RPMI8226 (cell line): ENCODE results near the gene BORA.
"Not testable (repeated sequence)": the region's sequence is repeated elsewhere in the genome, so short reads cannot be mapped to it uniquely, and the experiment has no call there.

ENCODE experiments used
- DNase-seq: peaks from one replicate; pipeline ENCODE4 v3.0.0-alpha.2; 2015

Gene BORA

DNA sequence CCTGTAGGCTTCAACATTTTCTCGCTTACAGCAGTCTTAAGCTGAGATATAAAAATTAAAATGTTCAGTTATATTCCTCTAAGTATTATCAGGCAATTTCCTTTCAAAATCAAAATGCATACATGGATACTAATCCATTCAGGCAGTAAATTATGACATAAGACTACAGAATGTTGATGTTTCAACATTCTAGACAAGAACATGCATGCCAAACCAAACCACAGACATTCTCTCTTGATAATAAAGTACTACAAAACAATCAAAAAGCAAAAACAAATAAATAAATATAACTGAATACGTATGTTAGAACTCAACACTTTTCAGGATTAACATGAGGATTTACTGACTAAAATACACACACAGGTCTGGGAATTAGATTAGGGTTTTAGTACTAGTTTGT, 46.3 kb downstream of the BORA start:
- no peak for DNase-seq

DNA sequence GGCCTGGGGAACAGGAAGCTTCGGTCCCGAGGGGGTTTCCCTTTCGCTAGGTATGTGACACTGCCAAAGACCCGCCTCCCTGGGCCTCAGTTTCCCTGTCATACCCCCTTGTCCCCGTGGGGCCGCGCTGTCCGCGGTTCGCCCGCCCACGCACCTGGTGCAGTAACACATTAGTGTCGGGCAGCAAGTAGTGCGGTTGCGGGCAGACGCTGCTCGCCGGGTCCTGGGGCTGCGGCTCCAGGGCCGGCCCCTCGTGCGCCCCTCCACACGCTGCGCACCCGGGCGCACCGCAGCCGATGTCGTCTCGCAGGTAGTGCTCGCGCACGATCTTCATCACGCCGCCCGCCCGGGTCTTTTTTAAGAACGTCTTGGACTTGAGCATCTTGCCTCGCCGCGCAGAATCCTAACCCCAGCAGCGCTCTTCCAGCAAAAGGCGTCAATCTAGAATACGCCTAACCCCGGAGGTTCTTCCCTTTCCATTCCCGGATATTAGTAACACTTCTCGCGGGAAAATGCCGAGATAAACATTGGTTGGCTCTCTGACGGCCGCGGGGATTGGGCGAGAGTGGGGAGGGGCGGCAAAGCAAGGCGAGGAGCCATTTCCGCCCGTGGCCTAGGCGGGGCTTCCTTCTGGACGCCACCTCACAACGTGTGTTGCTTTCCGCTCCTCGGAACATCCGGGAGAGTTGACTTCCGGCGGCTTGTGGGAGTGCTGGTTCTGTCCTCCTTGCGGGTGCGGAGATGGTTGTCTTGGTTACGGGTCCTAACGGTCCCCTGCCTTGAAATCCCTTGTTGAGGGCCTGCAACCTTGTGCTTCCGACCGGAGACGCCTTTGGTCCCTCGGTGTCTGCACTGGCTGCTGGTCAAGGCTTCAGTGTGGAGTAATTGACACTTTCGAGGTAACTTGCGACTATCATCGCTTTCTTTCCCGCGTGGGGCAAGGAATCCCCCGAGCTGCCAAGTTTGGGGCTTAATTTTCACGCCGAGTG, 54.0 kb downstream of the BORA start, which contains the start of the genes DIS3 and PIBF1:
TSS of gene DIS3 (minus strand) at position 450 of the 989 bp plus-strand sequence. CDS start at position 382, 68 bp downstream.
TSS of gene PIBF1 (plus strand) at position 683 of the 989 bp plus-strand sequence. CDS start 1,337 bp downstream, outside the sequence.
- peak; percentile 97 for DNase-seq

DNA sequence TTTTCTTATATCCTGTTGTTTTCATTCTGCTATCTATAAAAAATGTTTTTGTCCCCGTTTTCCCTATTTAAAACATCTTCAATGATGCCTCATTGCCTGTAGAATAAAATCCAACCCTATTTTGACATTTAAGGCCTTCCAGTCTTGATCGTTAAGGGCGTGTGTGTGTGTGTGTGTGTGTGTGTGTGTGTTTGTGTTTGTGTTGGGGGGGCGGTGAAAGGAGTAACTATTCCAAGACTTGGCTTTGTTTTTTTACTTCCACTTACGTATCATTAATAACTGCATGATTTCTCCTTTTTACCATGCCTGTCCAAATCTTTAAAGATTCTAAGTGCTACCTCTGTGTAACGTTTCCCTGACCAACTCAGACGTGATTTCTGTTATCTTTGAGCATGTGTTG, 55.0 kb downstream of the BORA start:
- no peak for DNase-seq

DNA sequence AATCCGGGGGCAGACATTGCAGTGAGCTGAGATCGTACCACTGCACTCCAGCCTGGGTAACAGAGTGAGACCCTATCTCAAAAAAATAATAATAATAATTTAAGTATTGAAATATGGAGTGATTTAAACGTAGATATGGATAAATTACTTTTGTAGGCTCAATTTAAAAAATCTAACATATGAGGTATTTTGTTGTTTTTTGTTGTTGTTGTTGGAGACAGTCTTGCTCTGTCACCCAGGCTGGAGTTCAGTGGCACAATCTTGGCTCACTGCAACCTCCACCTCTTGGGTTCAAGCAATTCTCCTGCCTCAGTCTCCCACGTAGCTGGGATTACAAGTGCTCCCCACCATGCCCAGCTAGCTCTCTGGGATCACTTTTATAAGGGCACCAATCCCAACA, 57.0 kb downstream of the BORA start:
- not testable (repeated sequence) for DNase-seq

DNA sequence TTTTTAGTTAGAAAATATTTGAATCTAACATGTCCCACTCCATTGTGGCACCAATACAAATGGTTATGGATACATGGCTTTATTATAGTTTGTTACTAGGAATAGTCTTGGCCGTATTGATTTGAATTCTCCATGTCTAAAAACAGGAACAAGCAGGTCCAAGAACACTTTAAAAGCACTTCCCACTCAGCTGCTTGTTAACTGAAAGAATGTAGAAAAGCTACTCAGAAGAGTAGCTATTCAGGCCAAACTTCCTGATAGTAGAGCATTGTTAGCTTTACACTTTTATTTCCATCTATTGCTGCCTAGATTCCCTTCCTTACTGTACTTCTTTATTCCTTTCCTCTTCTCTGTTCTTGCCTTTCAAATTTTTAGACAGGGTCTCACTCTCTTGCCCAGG, 61.1 kb downstream of the BORA start:
- DNase-seq: no peak

DNA sequence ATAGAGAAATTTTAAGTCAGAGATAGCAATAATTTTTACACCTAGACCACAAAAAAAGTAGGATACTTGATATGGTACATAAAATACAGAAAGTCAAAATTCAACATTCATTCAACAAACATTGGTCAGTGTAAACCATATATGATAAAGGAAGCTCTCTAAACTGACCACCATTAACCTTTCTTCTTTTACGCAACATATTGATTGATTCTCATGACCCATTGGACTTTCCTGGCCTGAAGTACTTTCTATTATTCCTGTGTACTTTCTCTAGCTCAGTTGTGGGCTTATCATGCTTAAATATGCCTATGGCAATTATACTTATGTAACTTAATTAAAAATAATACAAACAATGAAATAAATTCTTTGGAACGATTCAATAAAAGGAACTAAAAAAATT, 64.9 kb downstream of the BORA start:
- DNase-seq: no peak

DNA sequence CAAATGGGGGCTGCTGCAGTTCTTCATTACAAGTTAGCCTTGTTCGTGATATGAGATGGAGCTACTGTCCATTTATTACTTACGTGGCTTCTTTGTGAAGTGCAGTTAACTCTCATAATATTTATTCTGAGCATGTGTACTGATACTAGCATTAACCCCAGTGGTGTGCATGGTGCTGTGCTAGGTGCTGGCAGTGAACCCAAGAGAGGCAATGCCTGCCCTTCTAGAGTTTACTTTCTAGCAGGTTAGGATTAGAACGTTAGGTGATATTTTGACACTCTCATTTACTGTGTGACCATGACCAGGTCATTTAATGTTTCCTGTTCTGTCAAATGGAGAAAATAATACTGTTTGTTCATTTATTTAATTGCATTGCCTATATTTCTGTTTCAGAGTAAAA, 71.1 kb downstream of the BORA start:
- DNase-seq: no peak

DNA sequence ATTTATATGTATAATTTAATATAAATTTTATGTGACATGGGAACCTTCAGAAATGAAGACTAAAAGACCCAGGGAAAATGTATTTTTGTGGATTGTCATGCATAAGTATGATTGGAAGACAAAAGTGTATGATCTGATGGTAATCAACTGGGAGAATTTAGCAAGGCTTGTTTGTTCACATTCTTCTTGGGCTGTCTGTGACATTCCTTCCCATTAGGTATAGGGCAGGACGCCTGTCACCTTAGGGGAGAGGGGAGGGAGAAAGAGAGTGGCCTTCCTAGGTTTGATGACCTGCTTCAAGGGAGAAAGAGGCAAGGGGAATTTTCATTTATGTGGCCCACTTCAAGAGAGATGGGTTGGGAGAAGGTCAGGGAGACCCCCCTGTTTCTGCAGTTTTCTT, 76.6 kb downstream of the BORA start:
- no peak for DNase-seq
